Psoas muscle (tissue), 8 donors: ENCODE measurements around the gene NUP93. TPM values are rescaled to one million over a fixed set of nuclear protein-coding genes. Genes with fewer than 3 reads are reported as not detected.
"Not testable (repeated sequence)": the region's sequence is repeated elsewhere in the genome, so short reads cannot be mapped to it uniquely, and the experiment has no call there.

Source experiments
- ATAC-seq, 4 donors: fragments of 200-7000 bp; cut with Tn5 transposase; one replicate each; pipeline ENCODE4 v1.9.1; 2020; ENCODE audit warnings: moderate library complexity in 3 of 4, mild to moderate bottlenecking in 2 of 4
- DNase-seq, 2 donors: peaks; one replicate each; pipeline ENCODE4 v3.0.0-alpha.2; 2020
- H3K27ac ChIP-seq: fragments of 200-600 bp; one replicate; pipeline ENCODE4 v1.8.0; 2022
- H3K27me3 ChIP-seq, 3 donors: fragments of 200-600 bp in 1 of 3; one replicate each; pipeline versions ENCODE4 v1.6.1 to v1.8.0; 2013 to 2022; ENCODE audit warnings: low read length in 2 of 3, mild to moderate bottlenecking in 2 of 3, moderate library complexity in 1 of 3; ENCODE audit not compliant: insufficient read depth in 3 of 3
- H3K36me3 ChIP-seq, 2 donors: fragments of 200-600 bp in 1 of 2; one replicate each; pipeline versions ENCODE4 v1.6.1 to v1.8.0; 2013 to 2022; ENCODE audit warnings: low read depth in 1 of 2, mild to moderate bottlenecking in 1 of 2, moderate library complexity in 1 of 2; ENCODE audit not compliant: insufficient read depth in 1 of 2
- H3K4me1 ChIP-seq: fragments of 200-600 bp; one replicate; pipeline ENCODE4 v1.8.0; 2022
- H3K4me3 ChIP-seq: fragments of 200-600 bp; one replicate; pipeline ENCODE4 v1.8.0; 2022; ENCODE audit warnings: mild to moderate bottlenecking
- H3K9me3 ChIP-seq: fragments of 200-600 bp; one replicate; pipeline ENCODE4 v1.8.0; 2022
- WGBS, 3 donors: extraction: QIAGEN DNeasy Blood & Tissue Kit; methylation state at CpG; one replicate each; pipeline versions ENCODE4 v1.1.6 to v1.1.7; 2013; 5-methylcytosine and 5-hydroxymethylcytosine counted together
- intact Hi-C, 2 donors: fragments of 100-400 bp; cut with DNase I; formaldehyde crosslinking; loops; one replicate each; pipeline versions ENCODE4 v1.11.0 to v1.14.2; 2022
- polyA plus RNA-seq, 3 donors: library from polyadenylated mRNA; stranded (reverse); fragments of 200-250 nt; gene quantifications; one replicate each; pipeline ENCODE4 v1.2.3, GENCODE V29; 2013
- total RNA-seq, 4 donors: library from RNA; stranded (reverse); fragmentation: NEBNext Ultra II Directional in 2 of 4; extraction: Animal tissue kit (Norgen Biotek cat#: 25700) in 2 of 4; gene quantifications; one replicate each; pipeline versions ENCODE4 v1.2.1 to v1.2.4, GENCODE V29; 2021 to 2023
- TF ChIP-seq, protein P1 (sequence below): fragments of 200-600 bp; IDR thresholded peaks from one replicate; pipeline ENCODE4 v1.8.0; 2022; ENCODE audit warnings: antibody characterized with exemption
- donor health status: healthy with polysubstance abuse.
- donor health status: DM: no; HTN: no; CAD: no; lungs with moderate emphysema.
- donor health status: Bipolar disorder and iron deficiency.
- donor health status: healthy.
- donor health status: DM: yes; HTN: yes; CAD: no.
- donor health status: DM: no; HTN: no; CAD: no.
- donor health status: DM: no; HTN: no; CAD: no.
- donor health status: DM: yes; HTN: yes; CAD: no.

NUP93 gene
- total and polyA plus RNA-seq, 7 donors: 16.5 to 44.3 (median 25.5) TPM

DNA sequence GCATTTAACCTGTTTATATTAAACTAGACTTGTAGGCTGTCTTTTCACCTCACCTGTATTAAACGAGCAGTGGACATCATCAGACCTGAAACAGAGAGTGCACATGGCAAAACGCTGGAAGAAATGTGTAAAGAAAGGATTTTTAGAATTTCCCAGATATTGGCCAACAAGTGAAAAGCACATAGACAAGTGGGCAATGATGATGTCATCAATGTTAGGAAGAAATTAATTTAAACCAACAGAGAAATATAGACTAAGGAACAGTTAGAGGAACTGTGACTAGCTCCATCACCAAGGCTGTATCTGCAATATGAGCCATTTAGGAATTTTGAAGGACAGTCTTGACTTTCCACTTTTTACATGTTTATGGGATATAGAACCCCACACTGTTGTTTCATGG, 67.9 kb downstream of the NUP93 start:
- H3K9me3 ChIP-seq: no peaks in the 10 kb centered on the region
- no peaks in the 10 kb centered on the region for H3K27me3 ChIP-seq
- ATAC-seq (no peak), DNase-seq (no peak)
- TF ChIP-seq, protein P1, sequence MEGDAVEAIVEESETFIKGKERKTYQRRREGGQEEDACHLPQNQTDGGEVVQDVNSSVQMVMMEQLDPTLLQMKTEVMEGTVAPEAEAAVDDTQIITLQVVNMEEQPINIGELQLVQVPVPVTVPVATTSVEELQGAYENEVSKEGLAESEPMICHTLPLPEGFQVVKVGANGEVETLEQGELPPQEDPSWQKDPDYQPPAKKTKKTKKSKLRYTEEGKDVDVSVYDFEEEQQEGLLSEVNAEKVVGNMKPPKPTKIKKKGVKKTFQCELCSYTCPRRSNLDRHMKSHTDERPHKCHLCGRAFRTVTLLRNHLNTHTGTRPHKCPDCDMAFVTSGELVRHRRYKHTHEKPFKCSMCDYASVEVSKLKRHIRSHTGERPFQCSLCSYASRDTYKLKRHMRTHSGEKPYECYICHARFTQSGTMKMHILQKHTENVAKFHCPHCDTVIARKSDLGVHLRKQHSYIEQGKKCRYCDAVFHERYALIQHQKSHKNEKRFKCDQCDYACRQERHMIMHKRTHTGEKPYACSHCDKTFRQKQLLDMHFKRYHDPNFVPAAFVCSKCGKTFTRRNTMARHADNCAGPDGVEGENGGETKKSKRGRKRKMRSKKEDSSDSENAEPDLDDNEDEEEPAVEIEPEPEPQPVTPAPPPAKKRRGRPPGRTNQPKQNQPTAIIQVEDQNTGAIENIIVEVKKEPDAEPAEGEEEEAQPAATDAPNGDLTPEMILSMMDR: no peak
- 93 to 94% (median 93%) methylated on average over 2 of the region's 2 CpGs for WGBS, 3 donors
- H3K36me3 ChIP-seq: peaks cover 0 to 10% of the 10 kb centered on the region in 2 donors
- intact Hi-C loops: no loop called here
- H3K4me3 ChIP-seq: no peak overlapping the region
- no peak overlapping the region for H3K27ac ChIP-seq
- H3K4me1 ChIP-seq: no peaks in the 10 kb centered on the region

DNA sequence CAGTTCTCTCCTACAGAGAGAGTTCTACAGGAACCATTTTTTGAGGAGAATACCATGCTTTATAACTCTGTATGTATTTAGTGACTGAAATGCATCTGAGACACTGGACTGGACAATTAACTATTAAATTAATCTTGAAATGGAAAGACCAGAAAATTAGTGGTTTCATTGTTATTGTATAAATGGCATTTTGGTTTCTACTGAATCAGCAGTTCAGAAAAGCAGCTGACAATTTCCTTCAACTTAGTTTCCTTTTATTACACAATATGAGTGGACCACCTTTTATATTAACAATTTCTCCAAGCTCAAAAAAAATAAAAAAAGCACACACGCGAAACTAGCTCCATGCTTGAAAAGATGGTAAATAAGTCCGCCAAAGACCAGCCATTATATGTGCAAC, 69.0 kb downstream of the NUP93 start:
- 93 to 96% (median 94%) methylated on average over 3 of the region's 3 CpGs for WGBS, 3 donors
- ATAC-seq (no peak), DNase-seq (no peak)
- Histone ChIP-seq H3K27ac (no peak overlapping the region), H3K9me3 (no peaks in the 10 kb centered on the region), H3K4me1 (no peaks in the 10 kb centered on the region), H3K4me3 (no peak overlapping the region), H3K36me3 (peaks cover 0 to 10% of the 10 kb centered on the region in 2 donors), H3K27me3 (no peaks in the 10 kb centered on the region)
- TF ChIP-seq, protein P1: no peak
- intact Hi-C loops: no loop called here

DNA sequence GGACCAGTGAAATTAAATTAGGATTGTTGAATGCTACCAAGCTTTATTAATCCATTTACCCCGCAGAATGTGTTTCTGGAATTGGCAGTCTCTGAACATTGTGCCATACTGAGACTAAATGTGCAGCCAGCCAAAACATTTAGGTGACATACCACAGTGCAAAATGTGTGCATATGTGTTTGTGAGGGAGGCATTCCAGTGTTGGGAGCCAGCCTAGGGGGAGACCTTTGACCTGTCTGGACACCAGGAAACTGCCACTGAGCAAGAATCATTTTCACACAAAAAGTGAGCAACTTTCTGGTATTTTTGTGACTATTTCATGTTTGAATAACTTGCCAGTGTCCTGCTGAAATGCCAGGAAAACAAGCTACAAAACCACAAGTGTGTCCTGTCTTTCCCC, 70.4 kb downstream of the NUP93 start:
- no peak for DNase-seq
- no peak for ATAC-seq
- intact Hi-C loops: no loop called here
- Histone ChIP-seq H3K27me3 (no peaks in the 10 kb centered on the region), H3K4me3 (no peak overlapping the region), H3K4me1 (no peaks in the 10 kb centered on the region), H3K27ac (no peak overlapping the region), H3K36me3 (peaks cover 0 to 14% of the 10 kb centered on the region in 2 donors), H3K9me3 (no peaks in the 10 kb centered on the region)
- TF ChIP-seq, protein P1: no peak
- 60 to 81% (median 71%) methylated on average over 1 of the region's 1 CpG for WGBS, 3 donors

DNA sequence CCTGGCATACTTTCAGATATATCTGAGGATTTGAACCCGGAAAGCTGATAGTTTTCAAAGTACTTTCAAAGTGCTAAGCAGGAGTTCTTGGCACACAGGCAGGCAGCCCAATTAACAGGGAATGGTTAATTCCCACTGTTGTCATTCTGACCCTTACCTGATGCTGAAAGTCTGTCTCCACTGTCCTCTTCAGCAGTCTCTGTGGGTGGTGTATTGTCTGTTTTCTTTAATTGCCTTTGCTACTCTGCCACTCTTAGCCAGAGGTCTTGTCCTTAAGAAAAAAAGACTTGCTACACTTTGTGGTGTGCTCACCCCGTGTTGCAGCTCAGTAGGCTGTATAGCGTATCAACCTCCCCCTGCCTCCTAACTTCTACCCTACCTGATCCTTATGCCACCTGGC, 71.8 kb downstream of the NUP93 start:
- H3K4me1 ChIP-seq: no peaks in the 10 kb centered on the region
- 80 to 92% (median 81%) methylated on average over 3 of the region's 3 CpGs for WGBS, 3 donors
- H3K4me3 ChIP-seq: no peak overlapping the region
- no peak overlapping the region for H3K27ac ChIP-seq
- DNase-seq (no peak), ATAC-seq (no peak)
- H3K36me3 ChIP-seq: peaks cover 4 to 27% of the 10 kb centered on the region in 2 donors
- no peaks in the 10 kb centered on the region for H3K27me3 ChIP-seq
- TF ChIP-seq, protein P1: no peak
- intact Hi-C loops: no loop called here
- H3K9me3 ChIP-seq: no peaks in the 10 kb centered on the region

DNA sequence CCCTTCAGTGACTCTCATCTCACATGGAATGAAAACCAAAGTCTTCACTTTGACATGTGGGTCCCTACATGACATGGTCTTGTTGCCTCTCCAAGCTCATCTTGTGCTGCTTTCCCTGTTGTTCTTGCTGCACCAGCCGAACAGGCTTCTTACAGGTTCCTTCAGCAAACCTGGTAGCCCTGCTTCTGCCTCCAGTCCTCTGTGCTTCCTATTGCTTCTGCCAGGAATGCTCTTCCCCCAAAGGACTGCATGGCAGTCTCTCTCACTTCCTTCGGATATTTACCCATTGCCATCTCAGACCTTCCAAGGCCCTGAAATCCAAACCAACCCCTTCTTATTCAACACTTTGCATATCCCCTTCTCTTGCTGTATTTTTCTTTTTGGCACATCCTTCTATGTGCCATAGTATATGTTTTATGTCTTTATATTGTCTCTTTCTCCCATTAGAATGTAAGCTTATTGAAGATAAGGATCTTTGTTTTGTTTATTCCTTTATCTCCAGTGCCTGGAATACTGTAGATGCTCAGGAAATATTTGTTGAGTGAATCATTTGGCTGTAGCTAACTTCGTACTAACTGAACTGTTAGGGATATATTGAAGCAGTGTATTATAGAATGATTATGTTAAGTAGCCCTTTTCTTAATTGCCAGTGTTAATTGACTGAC, 77.2 kb downstream of the NUP93 start:
- no peak overlapping the region for H3K27ac ChIP-seq
- H3K4me1 ChIP-seq: no peaks in the 10 kb centered on the region
- intact Hi-C loops: no loop called here
- ATAC-seq (no peak), DNase-seq (no peak)
- H3K9me3 ChIP-seq: no peaks in the 10 kb centered on the region
- H3K4me3 ChIP-seq: no peak overlapping the region
- TF ChIP-seq, protein P1: no peak
- WGBS, 3 donors: 84 to 88% (median 87%) methylated on average over 3 of the region's 3 CpGs
- H3K27me3 ChIP-seq: no peaks in the 10 kb centered on the region
- peaks cover 6 to 26% of the 10 kb centered on the region in 2 donors for H3K36me3 ChIP-seq

DNA sequence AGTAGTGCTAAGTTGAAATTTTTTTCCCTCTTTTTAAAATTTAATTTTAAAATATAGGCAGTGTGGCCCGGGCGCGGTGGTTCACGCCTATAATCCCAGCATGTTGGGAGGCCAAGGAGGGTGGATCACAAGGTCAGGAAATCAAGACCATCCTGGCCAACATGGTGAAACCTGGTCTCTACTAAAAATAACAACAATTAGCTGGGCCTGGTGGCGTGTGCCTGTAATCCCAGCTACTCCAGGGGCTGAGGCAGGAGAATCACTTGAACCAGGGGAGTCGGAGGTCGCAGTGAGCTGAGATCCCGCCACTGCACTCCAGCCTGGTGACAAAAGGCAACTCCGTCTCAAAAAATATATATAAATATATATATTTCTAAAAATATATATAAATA, 77.7 kb downstream of the NUP93 start:
- H3K27ac ChIP-seq, ATAC-seq, H3K4me3 ChIP-seq, H3K9me3 ChIP-seq, DNase-seq, H3K27me3 ChIP-seq, intact Hi-C loops, H3K4me1 ChIP-seq: not testable (repeated sequence)
- WGBS, 3 donors: 84 to 92% (median 87%) methylated on average over 9 of the region's 9 CpGs
- peaks cover 6 to 26% of the 10 kb centered on the region in 2 donors for H3K36me3 ChIP-seq
